HL-60/S4 treated with retinoic acid at 250 ng/mL for 4 days and 3 days (cell line): Measurements from ENCODE around the gene MTMR3.

Experiments used
- in situ Hi-C: fragments of 300-500 bp; cut with MboI; formaldehyde crosslinking; loops from 2 replicates; pipeline ENCODE4 v1.7.0; 2022; ENCODE audit warnings: low sequenced_read_pairs

MTMR3 gene

DNA sequence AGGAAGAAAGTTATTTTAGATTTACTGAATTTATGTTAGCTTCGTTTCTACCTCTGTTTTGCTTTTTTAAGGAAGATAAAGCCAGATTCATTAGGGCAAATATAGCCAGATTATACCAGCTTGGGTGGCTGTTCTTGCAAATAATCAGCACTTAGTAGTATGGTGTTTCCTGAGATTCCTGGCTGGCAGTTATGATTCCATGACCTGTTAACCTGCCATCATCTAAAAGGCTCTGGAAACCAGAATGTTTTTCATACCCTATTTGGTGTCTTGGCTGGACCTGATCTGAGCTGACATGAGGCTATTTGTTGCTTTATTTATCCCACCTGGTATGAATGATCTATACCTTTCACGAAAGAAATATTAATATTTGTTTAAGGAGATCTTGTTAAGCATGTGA lies 114.5 kb downstream of the MTMR3 start:
- in situ Hi-C loops, result no loop called here

DNA sequence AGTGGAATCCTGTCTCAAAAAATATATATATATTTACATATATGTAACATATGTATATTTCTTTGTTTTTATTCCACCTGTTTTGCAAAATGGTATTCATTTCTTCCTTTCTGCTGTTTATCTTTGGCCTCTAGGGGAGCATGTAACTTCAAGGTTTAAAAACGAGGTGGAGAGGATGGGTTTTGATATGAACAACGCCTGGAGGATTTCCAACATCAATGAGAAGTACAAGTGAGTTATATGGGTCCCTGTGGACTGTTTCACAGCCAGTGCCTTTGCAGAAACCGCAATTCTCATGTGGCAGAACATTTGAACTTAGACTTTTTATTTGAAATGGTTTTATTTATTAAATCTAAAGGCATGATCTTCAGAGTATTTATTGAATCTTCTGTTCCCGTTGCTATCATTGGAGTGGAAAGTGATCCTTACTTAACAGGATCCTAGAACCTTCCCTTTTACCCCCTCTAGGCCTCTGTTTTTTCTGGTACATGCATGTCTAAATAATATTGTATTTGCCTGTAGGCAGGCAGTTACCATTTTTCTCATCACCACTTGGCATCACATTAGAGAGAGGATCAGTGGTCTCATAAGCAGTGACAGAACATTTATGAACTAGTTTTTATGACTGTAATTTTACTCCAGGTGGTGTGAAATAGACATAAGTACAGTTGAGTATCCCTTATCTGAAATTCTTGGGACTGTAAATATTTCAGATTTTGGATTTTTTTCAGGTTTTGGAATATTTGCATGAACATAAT lies 115.8 kb downstream of the MTMR3 start:
- in situ Hi-C loops, result no loop called here

DNA sequence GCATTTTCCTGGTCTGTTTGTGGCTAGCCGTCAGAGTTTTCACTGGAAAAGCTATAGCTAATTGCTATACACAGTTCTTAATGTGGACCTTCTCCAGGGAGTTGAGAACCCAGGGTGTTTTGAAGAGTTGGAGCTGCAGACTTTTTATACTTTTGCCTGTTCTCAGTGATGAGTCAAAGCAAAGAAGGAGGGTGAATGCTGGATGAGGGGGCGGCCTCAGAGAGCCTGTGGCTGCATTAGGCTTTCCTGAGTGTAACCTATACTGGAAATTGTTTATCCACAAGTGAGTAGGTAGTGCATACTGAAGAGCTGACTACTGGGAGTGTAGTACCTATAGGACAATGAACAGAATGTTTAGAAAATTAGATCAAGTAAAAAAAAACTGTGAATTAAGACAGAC lies 117.6 kb downstream of the MTMR3 start:
- in situ Hi-C loops, result loop anchor here (25.0 kb wide), 1 partner anchor 188 kb away; no protein-coding TSS in a partner anchor

DNA sequence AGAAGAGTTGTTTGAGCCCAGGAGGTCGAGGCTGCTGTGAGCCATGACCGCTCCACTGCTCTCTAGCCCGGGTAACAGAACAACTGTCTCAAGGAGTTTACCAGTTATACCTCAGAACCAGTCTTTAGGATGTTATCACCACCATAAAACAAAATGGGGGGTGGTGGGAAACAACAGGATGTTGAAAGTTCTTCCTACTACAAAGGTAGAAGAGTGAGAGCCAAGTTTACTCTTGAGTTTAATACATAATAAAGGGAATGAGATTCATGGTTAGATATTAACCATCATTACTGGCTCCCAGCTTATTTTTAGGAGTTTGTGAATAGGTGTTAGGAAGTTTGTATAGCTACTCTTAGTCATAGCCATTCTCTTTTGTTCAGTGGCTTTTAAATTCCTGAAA lies 118.5 kb downstream of the MTMR3 start:
- in situ Hi-C loops, result loop anchor here (25.0 kb wide), 1 partner anchor 189 kb away; no protein-coding TSS in a partner anchor

DNA sequence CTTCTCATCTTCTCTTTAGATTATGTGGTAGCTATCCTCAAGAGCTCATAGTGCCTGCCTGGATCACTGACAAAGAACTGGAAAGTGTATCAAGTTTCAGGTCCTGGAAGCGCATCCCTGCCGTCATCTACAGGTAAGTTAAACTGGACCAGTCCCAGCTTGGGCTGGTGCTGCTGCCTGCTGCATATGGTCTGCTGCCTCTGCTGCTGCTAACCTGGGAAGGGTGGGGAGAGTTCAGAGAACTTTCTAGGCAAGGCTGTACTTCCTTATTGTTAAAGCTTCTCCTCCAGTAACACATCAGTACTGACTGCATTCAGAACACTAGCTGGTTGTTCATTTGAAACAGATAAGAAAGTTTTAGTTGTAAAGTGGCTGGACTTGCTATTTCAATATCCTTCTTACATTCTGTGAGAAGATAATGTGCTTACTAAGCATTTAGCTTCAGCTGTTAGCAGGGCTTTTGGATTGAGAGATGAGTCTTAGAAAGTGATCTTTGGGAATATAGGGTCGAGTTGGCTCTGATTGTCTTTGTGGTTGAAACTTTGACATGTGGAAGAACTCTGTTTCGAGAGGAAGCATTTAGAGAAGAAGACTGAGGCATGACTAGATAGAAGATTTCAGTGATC lies 120.0 kb downstream of the MTMR3 start:
- in situ Hi-C loops, result loop anchor here (25.0 kb wide), 1 partner anchor 191 kb away; no protein-coding TSS in a partner anchor

DNA sequence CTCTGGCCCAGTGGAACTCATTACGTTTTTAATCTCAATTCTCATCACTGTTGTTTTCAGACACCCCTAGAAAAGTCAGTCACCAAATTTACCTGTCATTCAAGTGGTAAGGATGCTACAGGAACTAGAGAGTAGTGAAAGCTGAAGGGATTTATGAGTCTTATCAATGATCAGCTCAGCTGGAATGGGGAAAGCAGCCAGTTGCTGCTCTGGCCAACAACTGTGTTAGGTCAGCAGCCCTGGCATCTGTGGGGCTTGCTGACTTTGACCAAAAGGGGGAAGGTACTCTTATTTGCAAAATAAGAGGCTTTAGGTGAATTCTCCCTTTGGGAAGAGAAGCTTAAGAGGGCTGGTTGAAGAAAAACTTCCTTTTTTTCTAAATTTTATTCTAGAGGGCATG lies 121.1 kb downstream of the MTMR3 start:
- in situ Hi-C loops, result loop anchor here (25.0 kb wide), 1 partner anchor 192 kb away; no protein-coding TSS in a partner anchor

DNA sequence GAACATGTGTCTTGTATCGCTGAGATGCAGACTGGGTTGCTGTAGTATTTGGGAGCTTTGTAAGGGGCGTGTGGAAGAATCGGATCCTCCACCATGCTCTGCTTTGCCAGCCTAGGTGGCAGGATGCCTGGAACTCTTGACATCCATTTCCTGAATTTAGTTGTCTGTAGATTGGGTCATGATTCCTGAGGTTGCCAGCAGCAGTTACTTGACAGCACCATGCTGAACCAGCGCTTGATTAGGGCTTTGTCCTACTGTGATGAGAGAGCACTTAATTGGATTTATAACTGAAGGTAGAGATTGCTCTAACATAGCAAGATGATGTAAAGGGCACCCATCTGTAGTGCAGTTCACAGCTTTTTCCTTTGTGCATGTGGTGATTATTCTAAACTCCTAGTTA lies 121.7 kb downstream of the MTMR3 start:
- in situ Hi-C loops, result loop anchor here (25.0 kb wide), 1 partner anchor 192 kb away; no protein-coding TSS in a partner anchor

DNA sequence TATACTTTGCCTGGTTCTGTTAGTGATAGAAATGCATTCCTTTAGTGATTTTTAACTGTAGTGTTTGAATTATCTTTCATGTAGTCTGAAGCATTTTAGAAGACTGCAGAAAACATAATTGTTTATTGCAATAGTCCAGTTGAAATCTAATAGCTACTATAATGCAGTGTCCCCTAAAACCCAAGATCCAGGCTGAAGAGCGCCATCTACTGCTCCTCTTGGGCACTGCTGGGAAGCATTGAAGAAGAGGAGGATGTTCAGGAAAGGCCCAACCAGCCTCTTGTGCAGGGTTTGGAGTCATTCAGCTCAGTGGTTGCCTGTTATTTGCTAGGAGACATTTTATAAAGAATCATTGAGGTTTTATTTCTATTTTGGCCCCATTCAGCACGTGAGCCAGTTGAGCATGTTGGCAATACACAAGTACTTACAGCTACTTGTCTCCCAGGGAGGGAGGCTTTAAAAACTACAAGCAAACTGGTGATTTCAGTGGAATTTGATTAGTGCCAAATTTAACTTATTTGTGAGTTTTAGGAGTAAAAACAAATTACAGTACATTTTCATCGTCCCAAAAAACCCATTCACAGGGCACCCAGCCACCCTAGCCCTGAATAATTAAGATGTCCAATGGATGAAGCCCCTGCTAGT lies 122.4 kb downstream of the MTMR3 start:
- in situ Hi-C loops, result loop anchor here (25.0 kb wide), 1 partner anchor 193 kb away; no protein-coding TSS in a partner anchor

DNA sequence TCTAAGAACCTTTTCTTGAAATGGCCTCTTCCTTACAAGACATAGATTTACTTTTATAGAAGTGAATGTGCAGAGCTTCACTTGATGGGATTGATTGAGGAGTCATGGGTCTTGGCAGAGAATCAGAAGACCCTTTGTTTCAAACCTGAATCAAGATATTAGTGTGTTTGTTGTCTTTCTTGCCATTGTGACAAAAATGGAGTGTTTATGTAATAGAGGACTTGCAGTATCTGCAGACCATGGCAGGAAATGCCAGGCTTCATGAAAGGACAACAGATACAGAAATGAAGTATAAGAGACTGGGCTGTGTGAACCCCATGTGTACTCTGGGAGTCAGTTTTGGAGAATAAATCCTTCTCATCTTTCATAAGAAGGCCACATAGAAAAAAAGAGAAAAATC lies 124.4 kb downstream of the MTMR3 start:
- in situ Hi-C loops, result loop anchor here (25.0 kb wide), 1 partner anchor 195 kb away; no protein-coding TSS in a partner anchor

DNA sequence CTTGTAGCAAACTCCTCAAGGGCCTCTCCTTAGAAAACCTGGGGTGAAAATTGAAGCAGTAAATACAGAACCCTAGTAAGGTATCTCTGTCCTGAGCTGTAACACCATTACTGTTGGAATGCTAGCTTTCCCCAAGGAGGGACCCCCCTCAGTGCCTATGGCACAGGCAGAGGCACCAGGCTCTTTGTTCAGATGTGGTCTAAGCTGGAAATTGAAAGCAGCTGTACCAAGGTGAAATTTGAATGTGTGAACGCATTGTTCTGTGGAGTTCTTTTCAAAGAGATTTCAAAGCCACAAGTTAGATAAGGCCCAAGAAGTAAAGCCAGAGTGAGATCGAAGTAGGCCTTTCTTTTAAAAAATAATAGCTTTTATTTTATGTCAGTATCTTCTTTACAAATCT lies 125.4 kb downstream of the MTMR3 start:
- in situ Hi-C loops, result loop anchor here (25.0 kb wide), 1 partner anchor 196 kb away; no protein-coding TSS in a partner anchor

DNA sequence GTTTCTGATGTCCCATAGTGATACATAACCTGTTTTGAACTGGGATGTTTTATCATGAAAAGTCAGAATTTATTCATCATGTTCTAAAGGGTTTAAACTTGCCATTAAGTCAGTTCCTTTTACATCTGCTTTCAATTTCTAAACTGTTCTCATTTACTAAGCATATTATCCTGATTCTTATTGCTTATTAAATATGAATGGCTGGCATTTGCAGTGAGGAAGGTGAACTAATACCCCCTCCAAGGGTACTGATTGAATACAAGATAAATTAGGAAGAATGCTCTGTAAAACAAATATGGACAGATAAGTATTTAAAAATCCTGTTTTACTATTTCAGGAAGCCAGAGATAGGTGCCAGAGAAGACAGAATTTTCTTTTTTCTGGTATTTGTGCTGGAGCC lies 126.5 kb downstream of the MTMR3 start:
- in situ Hi-C loops, result loop anchor here (25.0 kb wide), 1 partner anchor 197 kb away; no protein-coding TSS in a partner anchor

DNA sequence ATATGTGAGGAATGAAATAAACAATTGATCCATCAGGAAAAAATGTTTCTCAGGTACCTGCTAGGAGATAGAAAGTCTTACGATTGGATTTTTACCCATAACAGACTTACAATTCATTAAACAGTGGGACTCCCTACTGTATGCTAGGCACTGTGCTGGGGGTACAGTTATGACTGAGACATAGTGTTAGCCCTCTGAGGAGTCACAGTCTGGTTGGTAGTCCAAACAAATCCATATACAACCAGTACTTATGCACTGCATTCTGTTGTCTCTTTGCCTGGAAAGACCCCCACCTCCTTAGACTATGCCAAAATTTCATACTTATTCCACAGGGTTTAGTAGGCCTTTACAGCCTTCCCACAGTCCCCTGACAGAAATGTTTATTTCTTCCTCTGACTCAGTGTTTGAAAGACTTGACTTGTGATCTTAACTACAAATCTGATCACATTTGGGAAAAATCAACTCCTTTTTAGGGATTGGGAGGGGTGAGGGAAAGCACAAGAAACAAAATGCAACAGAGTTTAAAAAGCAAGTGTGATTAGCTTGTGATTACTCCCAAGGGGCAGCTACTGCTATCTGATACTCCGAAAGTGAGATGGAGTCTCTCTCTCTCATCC lies 127.9 kb downstream of the MTMR3 start:
- in situ Hi-C loops, result loop anchor here (25.0 kb wide), 1 partner anchor 199 kb away; no protein-coding TSS in a partner anchor

DNA sequence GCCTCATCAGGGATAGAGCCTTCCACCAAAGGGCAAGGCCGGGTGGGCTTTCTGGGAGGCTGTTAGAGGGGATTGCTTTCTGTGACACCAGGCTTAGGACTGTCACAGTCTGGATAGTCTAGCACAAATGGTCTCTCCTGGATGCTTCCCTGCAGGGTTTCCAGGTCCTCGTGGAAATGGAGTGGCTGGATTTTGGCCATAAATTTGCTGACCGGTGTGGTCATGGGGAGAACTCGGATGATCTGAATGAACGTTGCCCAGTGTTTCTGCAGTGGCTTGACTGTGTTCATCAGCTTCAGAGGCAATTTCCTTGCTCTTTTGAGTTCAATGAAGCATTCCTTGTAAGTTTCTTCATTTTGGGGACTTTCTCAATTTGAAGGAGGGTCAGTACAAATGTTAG lies 130.2 kb downstream of the MTMR3 start:
- in situ Hi-C loops, result loop anchor here (25.0 kb wide), 1 partner anchor 201 kb away; no protein-coding TSS in a partner anchor

DNA sequence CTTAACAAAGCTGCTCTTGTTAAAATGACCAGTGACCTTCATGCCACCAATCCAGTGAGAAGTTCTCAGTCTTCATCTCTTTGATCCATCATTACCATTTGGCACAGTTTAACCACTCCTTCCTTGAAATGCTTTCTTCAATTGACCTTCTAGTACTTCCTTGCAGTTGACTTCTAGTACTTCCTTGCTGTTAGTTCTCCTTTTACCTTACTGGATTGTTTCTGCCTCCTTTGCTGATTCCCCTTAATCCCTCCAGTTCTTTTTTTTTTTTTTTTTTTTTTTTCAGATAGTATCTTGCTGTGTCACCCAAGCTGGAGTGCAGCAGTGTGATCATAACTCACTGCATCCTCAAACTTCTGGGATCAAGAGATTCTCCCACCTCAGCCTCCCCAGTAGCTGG lies 131.3 kb downstream of the MTMR3 start:
- in situ Hi-C loops, result loop anchor here (25.0 kb wide), 1 partner anchor 202 kb away; no protein-coding TSS in a partner anchor

DNA sequence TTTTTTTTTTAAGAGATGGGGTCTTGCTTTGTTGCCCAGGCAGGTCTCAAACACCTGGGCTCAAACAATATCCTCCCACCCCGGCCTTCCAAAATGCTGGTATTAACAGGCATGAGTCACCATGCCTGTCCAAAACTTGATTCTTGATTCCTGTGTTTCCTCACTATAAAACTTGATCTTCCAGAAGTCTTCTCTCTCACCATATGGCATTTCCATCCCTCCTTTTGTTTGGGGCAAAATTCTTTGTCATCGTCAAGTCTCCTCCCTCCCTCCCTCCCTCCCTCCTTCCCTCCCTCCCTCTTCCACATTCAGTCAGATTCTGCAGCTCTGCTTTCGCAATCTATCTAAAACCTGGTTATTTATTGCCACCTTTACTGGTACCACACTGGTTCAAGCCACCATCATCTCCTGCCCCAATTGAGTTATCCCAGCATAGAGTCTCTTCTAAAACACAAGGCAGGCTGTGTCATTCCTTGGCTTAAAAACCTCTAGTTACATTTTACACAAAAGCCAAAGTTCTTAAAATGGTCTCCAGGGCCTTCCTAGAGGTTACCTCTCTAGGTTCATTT lies 132.3 kb downstream of the MTMR3 start:
- in situ Hi-C loops, result loop anchor here (25.0 kb wide), 1 partner anchor 203 kb away; no protein-coding TSS in a partner anchor

DNA sequence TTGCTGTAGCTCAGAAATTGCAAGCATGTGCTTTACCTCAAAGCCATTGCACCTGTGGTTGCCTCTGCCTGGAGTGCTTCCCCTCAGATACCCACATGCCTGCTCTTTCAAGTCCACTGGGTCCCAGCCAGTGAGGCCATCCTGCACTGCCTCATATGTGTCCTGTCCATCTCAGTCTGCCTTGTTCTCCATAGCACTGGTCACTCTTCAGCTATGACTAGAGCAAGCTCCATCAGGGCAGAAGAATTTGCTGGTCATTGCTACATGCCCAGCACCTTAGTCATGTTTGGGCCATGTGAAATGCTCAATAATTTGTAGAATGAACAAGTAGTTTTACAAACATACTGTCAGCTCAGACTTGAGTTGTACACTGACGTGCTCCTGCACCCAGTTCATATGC lies 132.9 kb downstream of the MTMR3 start:
- in situ Hi-C loops, result loop anchor here (25.0 kb wide), 1 partner anchor 204 kb away; no protein-coding TSS in a partner anchor

DNA sequence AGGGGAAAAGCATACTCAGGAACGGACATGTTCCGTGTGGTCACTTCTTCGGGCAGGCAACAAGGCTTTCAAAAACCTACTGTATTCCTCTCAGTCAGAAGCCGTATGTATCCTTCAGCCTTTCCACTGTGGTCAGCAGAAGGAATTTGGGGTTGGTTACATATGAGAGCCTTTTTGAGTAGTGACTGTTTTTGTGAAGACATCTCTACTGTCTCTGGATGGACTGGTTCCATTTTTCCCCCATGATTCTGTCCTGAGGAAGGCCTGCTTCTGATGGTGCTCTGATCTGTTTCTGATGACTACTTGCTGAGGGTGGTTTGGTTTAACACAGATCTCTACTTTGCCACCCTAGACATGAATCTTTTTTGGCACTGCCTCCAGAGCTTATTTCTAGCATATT lies 133.6 kb downstream of the MTMR3 start:
- in situ Hi-C loops, result loop anchor here (25.0 kb wide), 1 partner anchor 204 kb away; no protein-coding TSS in a partner anchor

DNA sequence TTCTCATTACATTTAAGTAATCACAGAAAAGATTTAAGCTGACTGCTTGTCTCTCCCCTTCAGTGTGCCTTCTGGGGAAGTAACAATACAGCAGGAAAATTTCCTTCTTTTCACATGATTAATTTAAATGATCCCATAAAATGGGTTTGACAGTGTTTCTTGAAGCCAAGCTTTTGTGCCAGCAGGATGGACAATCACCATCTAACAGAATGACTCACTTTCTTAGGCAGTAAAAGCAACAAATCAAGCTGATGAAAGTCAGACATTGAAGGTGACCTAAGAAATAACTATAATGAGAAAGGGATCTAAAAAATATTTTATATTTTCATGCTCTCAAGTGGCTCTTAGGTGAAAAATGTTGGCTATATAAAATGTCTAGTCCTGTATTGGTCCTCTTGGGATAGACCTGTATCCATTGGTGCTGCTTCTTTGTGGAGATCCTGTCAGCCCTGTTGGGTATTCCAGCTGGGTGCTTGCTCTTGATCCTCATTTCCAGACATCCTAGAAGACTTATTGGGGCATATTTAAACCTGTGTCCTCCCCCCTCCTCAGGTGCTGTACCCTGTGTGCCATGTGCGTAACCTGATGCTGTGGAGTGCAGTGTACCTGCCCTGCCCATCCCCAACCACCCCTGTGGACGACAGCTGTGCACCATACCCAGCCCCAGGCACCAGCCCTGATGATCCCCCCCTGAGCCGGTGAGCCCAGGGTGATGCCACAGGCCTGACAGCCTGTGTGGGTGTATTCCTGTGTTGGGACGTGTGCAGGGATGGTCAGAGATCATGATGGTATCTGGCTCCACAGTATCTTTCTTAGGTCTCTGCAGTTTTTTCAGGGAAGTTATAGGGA lies 134.6 kb downstream of the MTMR3 start:
- in situ Hi-C loops, result loop anchor here (25.0 kb wide), 1 partner anchor 205 kb away; no protein-coding TSS in a partner anchor

DNA sequence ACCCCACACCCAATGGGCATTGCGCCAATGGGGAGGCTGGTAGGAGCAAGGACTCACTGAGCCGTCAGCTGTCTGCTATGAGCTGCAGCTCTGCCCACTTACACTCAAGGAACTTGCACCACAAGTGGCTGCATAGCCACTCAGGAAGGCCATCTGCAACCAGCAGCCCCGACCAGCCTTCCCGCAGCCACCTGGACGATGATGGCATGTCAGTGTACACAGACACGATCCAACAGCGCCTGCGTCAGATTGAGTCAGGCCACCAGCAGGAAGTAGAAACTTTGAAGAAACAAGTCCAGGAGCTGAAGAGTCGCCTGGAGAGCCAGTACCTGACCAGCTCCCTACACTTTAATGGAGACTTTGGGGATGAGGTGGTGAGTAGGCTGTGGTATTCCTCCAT lies 137.5 kb downstream of the MTMR3 start:
- in situ Hi-C loops, result loop anchor here (25.0 kb wide), 1 partner anchor 208 kb away; no protein-coding TSS in a partner anchor
